Placental epithelial cell (primary cell): ENCODE measurements around the gene AJUBA. TPM values are rescaled to one million over a fixed set of nuclear protein-coding genes. Genes with fewer than 3 reads are reported as not detected.

ENCODE experiments used
- total RNA-seq: library from RNA; depleted of rRNA; stranded (reverse); fragments of >200 nt; gene quantifications from 2 replicates; pipeline ENCODE4 v1.2.3, GENCODE V29; 2012

The AJUBA gene
- total RNA-seq = 31.0 and 70.4 TPM in 2 replicates

DNA sequence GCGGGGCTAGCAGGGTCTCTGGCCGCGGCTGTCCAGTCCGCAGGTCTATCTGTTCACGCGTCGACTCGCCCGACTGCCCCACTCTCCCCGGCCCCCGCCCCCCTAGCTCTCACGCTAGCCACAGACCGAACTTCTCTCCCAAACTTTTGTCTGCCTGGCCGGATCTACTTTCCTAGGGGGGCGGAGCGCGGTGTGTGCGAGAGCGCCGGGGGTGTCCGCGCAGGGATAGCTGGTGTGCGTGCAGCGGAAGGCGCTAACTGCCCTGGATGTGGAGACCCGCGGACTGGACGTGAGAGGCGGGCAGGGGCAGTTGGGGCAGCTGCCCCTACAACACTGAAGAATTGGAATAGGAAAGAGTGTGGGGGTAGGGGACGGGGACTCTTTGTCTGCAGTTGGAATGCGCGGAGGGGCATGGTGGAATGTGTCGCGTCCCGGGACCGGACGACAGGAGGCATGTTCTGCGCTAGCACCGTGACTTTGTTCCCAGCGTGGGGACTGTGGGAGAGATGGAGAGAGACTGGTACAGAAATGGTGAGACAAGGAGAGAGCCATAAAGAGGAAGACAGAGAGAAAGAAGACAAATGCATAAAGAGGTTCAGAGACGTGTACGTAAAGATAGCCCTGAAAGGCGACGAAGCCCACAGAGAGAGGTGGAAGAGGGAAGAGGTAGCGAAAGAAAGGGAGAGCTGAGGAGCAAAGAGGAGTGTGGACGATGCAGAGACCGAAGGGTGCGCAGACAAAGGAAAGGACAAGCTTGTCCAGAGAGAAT, at the start of gene AJUBA:
Gene AJUBA, minus strand, starts transcription at position 75 of the 769 bp plus-strand sequence. CDS start 285 bp downstream, outside the sequence.

DNA sequence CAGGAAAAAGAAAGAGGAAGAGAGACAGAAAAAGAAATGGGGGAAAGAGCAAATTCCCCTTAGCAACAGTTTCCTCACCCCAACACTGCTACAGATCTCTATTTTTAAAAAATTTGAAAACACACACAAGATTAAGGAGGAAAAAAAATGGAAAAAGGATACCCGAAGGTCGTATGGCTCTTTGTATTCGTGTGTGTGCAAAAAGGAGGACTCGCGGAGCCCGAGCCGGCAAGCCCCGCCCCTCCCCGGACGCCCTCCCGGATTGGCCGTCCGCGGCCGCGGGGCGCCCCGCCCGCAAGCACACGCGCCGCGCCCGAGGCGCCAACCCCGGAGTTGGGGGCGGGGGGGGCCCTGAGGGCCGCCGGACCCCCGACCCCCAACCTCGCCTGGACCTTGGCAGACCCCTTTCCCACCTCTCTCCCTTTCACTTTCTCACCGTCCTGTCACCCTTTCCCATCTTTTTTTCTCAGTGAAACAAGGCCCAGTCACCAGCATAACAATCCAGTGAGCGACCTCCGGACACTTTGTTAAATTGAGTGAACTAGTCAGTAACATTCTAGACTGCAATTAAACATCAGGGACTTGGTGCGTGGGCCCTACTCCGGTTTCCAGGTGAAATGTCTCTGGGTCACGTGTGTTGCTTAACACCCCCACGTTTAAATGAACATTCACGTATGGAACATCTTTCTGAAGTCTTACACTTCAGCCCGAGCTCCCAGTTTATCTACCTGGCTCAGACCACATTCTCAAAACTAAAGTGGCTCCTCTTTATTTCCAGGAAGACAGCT, 27.8 kb upstream of the AJUBA start, which contains the start of gene C14orf93:
Gene C14orf93, minus strand, starts transcription at position 205 of the 788 bp plus-strand sequence. CDS start 11,120 bp downstream, outside the sequence.

DNA sequence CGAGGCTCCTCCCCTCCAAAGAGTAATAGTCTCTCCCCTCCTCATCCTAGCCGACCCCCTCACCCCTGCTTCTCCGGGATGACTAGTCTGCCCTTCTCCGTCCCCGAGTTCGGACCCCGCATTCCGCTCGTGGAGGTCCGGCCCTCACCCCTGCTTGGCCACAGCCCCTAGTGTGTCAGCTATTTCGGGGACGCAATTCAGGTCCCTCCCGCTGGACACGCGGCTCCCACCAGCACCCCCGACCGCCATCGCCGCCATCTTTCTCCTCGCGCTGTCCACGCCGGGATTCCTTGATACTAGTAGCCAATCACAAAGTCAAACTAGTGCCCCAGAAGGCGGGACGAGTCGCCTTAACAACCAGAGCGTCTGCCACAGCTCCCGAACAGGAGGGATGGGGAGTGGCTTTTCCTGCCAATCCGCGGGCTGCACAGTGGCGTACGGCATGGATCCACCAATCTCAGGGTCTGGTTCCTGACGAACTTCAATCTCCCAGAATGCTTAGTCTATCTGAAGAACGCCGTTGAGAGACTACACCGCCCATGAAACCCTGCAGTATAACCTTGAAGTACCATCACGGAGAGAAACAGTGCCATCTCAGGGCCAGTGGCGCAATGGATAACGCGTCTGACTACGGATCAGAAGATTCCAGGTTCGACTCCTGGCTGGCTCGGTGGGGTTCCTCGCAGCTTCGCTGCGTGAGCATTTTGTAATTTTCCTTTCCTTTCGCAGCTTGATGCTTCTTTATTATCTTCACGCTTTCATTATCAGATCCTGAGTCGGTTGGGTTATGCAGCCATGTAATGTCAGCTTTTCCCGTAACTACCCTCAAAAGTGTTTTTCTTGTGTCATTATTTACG, 53.0 kb downstream of the AJUBA start, which contains the start of gene PRMT5:
Gene PRMT5, minus strand, starts transcription at position 273 of the 857 bp plus-strand sequence. Its CDS starts 15 bp downstream, at position 258.

Other genes starting within 250 kb of the AJUBA start
- gene OXA1L, start 215.9 kb downstream of the AJUBA start, total RNA-seq = 52.7 and 69.9 TPM in 2 replicates
- gene SLC7A7, start 167.1 kb downstream of the AJUBA start, total RNA-seq = 3.5 and 28.5 TPM in 2 replicates
- 36.9 and 64.4 TPM in 2 replicates for gene MRPL52, start 152.7 kb downstream of the AJUBA start, total RNA-seq
- gene MMP14, start 146.0 kb downstream of the AJUBA start, total RNA-seq = 92.7 and 162 TPM in 2 replicates
- 77.7 and 107 TPM in 2 replicates for gene LRP10, start 110.8 kb downstream of the AJUBA start, total RNA-seq
- 0.39 TPM in 1 of 2 replicates, not detected in the other for gene REM2, start 99.3 kb downstream of the AJUBA start, total RNA-seq
- 79.3 and 117 TPM in 2 replicates for gene RBM23, start 63.4 kb downstream of the AJUBA start, total RNA-seq
- 50.6 and 88.8 TPM in 2 replicates for gene PRMT5, start 53.2 kb downstream of the AJUBA start, total RNA-seq
- gene HAUS4, start 25.5 kb downstream of the AJUBA start, total RNA-seq = 36.1 and 69.9 TPM in 2 replicates
- gene C14orf93, start 27.6 kb upstream of the AJUBA start, total RNA-seq = 22.4 and 23.3 TPM in 2 replicates
- gene PSMB5, start 52.3 kb upstream of the AJUBA start, total RNA-seq = 157 and 196 TPM in 2 replicates
- gene PSMB11, start 59.7 kb upstream of the AJUBA start, total RNA-seq = not detected in 2 replicates
- 4.7 and 6.7 TPM in 2 replicates for gene CDH24, start 75.0 kb upstream of the AJUBA start, total RNA-seq
- 77.8 and 103 TPM in 2 replicates for gene ACIN1, start 112.6 kb upstream of the AJUBA start, total RNA-seq
- gene C14orf119, start 113.0 kb upstream of the AJUBA start, total RNA-seq = 32.4 and 34.2 TPM in 2 replicates
- gene CIROP, start 122.4 kb upstream of the AJUBA start, total RNA-seq = not detected in 2 replicates
- gene CEBPE, start 136.7 kb upstream of the AJUBA start, total RNA-seq = not detected in 2 replicates
- gene SLC7A8, start 201.1 kb upstream of the AJUBA start, total RNA-seq = 12.2 and 12.7 TPM in 2 replicates